Type B pancreatic cell (in vitro differentiated cells): ENCODE measurements around the gene CYREN. TPM values are rescaled to one million over a fixed set of nuclear protein-coding genes. Genes with fewer than 3 reads are reported as not detected.

Source experiments
- DNase-seq: peaks from one replicate; pipeline ENCODE4 v3.0.0; 2021; ENCODE audit warnings: mixed read lengths; ENCODE audit not compliant: unreplicated experiment; ENCODE audit errors: extremely low spot score
- H3K27ac Mint-ChIP-seq: 2 replicates; pipeline ENCODE4 v1.8.0; 2021; ENCODE audit warnings: mild to moderate bottlenecking, mixed read lengths
- H3K27me3 Mint-ChIP-seq: 2 replicates; pipeline ENCODE4 v1.8.0; 2021; ENCODE audit warnings: mixed read lengths
- H3K36me3 Mint-ChIP-seq: 2 replicates; pipeline ENCODE4 v1.8.0; 2021; ENCODE audit warnings: mixed read lengths
- H3K4me1 Mint-ChIP-seq: one replicate; pipeline ENCODE4 v1.8.0; 2021; ENCODE audit warnings: mixed read lengths; ENCODE audit not compliant: unreplicated experiment
- H3K4me3 Mint-ChIP-seq: 2 replicates; pipeline ENCODE4 v1.8.0; 2021; ENCODE audit warnings: mild to moderate bottlenecking, mixed read lengths
- H3K9me3 Mint-ChIP-seq: 2 replicates; pipeline ENCODE4 v1.8.0; 2021; ENCODE audit warnings: mixed read lengths
- total RNA-seq: library from RNA; stranded (reverse); gene quantifications from 2 replicates; pipeline ENCODE4 v1.2.1, GENCODE V29; 2021; ENCODE audit warnings: low replicate concordance
- TF ChIP-seq, protein P1 (sequence below): fragments of 200-600 bp; sonication (generic); conservative IDR thresholded peaks from 2 replicates; pipeline ENCODE4 v1.5.0; 2021; ENCODE audit warnings: antibody characterized with exemption, mild to moderate bottlenecking

Gene CYREN
- total RNA-seq, 1 donor from 2014 or later: 51.0 TPM

DNA sequence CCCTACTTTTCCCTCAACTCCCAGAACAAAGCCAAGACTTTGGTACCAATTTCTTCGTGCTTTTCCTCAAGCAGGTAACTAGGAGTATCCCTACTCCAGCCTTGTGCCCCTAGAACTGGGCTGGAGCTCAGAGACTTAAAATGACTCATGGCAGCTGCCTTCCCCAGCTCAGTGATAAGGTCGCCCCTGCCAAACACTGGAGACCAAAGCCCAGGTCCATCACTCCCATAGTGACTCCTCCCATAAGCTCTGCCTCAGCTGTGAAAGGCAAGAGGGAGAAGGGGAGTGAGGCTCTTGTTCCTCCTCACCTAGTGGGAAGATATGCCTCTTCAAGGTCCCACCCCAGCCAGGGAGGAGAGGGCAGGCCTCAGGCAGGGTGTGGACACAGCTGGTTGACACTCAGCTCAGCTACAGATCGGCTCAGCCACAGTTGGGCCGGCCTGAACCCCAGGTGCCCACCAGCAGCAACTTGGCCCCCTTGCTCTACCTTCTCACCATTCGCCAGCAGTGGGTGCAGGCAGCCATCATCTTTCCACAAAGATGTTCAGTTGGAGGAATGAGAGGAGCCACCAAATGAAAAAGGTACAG lies 13.8 kb upstream of the CYREN start:
- Mint-ChIP-seq H3K36me3 (peaks cover 39% of the 10 kb centered on the region), H3K27me3 (no peaks in the 10 kb centered on the region), H3K4me3 (no peak overlapping the region), H3K27ac (no peak overlapping the region), H3K9me3 (peaks cover 22% of the 10 kb centered on the region), H3K4me1 (no peaks in the 10 kb centered on the region)
- no peak for DNase-seq
- TF ChIP-seq, protein P1, sequence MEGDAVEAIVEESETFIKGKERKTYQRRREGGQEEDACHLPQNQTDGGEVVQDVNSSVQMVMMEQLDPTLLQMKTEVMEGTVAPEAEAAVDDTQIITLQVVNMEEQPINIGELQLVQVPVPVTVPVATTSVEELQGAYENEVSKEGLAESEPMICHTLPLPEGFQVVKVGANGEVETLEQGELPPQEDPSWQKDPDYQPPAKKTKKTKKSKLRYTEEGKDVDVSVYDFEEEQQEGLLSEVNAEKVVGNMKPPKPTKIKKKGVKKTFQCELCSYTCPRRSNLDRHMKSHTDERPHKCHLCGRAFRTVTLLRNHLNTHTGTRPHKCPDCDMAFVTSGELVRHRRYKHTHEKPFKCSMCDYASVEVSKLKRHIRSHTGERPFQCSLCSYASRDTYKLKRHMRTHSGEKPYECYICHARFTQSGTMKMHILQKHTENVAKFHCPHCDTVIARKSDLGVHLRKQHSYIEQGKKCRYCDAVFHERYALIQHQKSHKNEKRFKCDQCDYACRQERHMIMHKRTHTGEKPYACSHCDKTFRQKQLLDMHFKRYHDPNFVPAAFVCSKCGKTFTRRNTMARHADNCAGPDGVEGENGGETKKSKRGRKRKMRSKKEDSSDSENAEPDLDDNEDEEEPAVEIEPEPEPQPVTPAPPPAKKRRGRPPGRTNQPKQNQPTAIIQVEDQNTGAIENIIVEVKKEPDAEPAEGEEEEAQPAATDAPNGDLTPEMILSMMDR: no peak

DNA sequence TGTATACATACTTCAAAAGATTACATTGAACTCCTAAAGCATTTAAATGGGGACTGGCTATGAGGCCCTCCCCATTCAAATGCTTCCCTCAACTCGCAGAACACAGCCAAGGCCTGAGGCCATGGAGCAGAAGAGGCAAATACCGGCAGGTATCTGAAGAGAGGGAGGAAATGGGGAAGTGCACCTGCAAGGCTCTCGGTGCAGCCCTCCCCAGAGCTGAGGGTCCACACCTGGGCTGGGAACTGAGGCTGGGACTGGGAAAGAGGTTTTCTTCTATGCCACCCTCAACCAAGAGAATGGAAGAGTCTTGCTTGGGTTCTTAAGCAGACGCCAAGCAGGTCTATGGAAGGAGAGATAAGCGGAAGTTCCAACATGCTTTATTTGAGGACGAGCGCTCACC lies 13.0 kb upstream of the CYREN start:
- peaks cover 29% of the 10 kb centered on the region for H3K9me3 Mint-ChIP-seq
- DNase-seq: no peak
- H3K27ac Mint-ChIP-seq: no peak overlapping the region
- no peak overlapping the region for H3K4me3 Mint-ChIP-seq
- TF ChIP-seq, protein P1: no peak
- H3K36me3 Mint-ChIP-seq: peaks cover 43% of the 10 kb centered on the region
- no peaks in the 10 kb centered on the region for H3K4me1 Mint-ChIP-seq
- no peaks in the 10 kb centered on the region for H3K27me3 Mint-ChIP-seq

DNA sequence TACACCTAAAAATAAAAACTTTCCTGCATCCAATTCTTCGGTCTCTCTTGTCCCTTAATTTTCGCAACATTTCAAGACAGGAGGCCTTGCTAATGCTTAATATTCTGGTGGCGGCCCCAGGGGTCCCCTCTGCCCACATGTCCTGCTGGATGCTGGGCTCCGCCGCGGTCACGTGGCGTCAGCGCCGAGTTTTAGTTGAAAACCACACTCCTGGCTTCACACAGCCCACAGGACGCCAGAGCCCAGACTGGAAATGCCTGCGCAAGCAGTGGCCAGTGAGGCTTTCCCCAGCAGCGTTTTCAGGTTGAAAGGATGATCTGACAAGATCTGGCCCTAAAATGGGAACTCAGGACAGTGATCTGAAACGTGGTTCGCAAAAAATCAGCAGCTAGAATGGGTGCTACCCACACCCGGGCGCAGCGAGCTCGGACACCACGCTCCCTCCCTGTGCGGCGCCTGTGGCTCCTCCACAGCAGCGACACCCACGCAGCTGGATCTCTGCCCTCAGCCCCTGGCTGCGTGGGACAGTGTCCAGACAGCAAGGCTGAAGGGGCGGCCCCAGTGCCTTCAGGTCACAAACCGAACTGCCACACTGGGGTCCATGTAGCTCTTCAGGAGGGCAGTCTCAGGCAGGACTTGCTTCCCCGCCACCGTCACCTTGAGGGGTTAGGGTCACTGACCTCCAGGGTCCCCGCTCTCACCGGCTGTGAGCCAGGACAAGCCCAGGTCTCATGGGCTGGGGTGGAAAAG lies 11.6 kb upstream of the CYREN start:
- Mint-ChIP-seq H3K36me3 (peaks cover 36% of the 10 kb centered on the region), H3K27me3 (no peaks in the 10 kb centered on the region), H3K27ac (no peak overlapping the region), H3K9me3 (peaks cover 30% of the 10 kb centered on the region), H3K4me1 (no peaks in the 10 kb centered on the region), H3K4me3 (no peak overlapping the region)
- DNase-seq: no peak
- TF ChIP-seq, protein P1: no peak

DNA sequence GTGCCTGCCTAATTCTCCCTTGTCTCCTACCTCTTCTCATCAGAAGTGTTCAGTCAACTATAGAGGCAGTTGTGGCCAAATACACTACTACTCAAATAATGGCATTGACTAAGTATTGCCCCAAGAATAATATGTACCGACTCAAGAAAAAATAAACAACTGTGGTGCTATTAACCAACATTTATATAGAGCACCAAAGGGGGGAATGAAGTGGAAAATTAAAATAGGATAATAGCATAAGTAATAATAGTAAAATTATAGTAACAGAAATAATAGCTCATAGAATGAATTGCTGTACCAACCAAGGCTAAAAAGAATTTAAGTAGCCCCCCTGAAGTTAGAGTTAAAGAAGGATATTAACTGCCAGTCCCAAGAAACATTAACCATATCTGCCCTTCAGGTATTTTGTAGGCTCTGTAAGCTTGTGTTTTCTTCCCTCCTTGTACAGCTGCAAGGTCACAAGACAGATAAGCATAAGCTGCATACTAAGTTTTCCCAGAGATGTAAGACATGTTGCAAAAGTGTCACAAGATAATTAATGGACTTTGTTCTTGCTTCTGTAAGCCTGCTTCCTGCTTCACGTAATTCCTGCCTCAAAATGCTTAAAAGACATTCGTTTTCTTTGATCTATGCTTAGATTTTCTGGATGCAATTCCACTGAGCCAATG lies 10.9 kb upstream of the CYREN start:
- no peak for DNase-seq
- TF ChIP-seq, protein P1: no peak
- Mint-ChIP-seq H3K9me3 (peaks cover 30% of the 10 kb centered on the region), H3K4me1 (no peaks in the 10 kb centered on the region), H3K27me3 (no peaks in the 10 kb centered on the region), H3K36me3 (peaks cover 36% of the 10 kb centered on the region), H3K27ac (no peak overlapping the region), H3K4me3 (no peak overlapping the region)

DNA sequence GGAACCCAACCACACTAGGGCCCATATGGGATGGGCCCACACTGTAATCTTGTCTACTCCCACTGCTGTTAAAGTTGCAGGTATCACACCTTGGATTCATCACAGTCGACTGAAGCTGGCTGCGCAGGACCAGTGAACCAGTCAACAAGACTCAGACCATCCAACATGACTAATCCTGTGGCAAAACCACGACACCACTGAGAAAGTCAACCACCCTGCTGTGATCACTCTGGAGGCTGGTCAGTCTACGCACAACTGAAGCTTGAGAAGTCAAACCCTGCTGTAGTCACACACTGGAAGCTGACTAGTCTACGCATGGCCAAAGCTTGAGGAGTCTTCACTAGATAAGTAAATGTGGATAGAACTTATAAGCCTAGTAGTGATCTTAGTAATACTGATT lies 9.6 kb upstream of the CYREN start:
- DNase-seq: no peak
- Mint-ChIP-seq H3K9me3 (peaks cover 30% of the 10 kb centered on the region), H3K27me3 (no peaks in the 10 kb centered on the region), H3K27ac (no peak overlapping the region), H3K36me3 (peaks cover 36% of the 10 kb centered on the region), H3K4me1 (no peaks in the 10 kb centered on the region), H3K4me3 (no peak overlapping the region)
- TF ChIP-seq, protein P1: no peak
